ENCODE data around the gene NGF.

NGF gene

DNA sequence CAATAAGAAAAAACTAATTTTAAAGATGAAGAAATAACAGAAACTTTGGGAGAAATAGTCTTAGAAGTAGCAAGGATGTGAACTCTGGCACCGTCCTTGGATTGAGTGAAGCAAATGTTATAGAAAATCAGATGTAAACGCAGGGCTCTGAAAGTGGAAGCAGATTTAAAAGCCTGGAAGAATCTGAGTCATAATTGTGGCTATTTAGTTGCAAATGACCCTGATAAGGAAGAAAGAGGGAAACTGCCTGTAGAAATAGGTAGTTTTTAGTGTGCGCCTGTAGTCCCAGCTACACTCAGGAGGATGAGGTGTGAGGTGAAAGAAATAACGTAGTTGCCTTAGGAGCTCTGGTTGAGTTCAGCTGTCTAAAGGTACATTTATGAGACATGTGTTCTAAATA lies 101.0 kb downstream of the NGF start:
- DNase-seq (ENCODE audit: low spot score): no peak
